WERI-Rb-1 (cell line): ENCODE data around the gene CTSZ.

Experiments used
- DNase-seq: peaks from one replicate; pipeline ENCODE4 v3.0.0-alpha.2; 2020
- H3K27ac ChIP-seq: fragments of 250-450 bp; sonication (Bioruptor Pico); 2 replicates; pipeline ENCODE4 v1.5.1; 2020; ENCODE audit warnings: mild to moderate bottlenecking, moderate library complexity
- H3K27me3 ChIP-seq: fragments of 250-450 bp; sonication (Bioruptor Pico); 2 replicates; pipeline ENCODE4 v1.5.1; 2021; ENCODE audit warnings: mild to moderate bottlenecking, low read depth, moderate library complexity; ENCODE audit not compliant: insufficient read depth, severe bottlenecking
- H3K36me3 ChIP-seq: fragments of 250-450 bp; sonication (Bioruptor Pico); 2 replicates; pipeline ENCODE4 v1.5.1; 2020; ENCODE audit warnings: mild to moderate bottlenecking, moderate library complexity
- H3K4me3 ChIP-seq: 2 replicates; pipeline ENCODE4 v1.5.1; 2011; ENCODE audit warnings: low read depth, mild to moderate bottlenecking, control low read depth, low read length
- H3K9me3 ChIP-seq: fragments of 250-450 bp; sonication (Bioruptor Pico); 2 replicates; pipeline ENCODE4 v1.5.1; 2021; ENCODE audit warnings: mild to moderate bottlenecking, moderate library complexity; ENCODE audit not compliant: severe bottlenecking
- TF ChIP-seq, protein P1 (sequence below): IDR thresholded peaks from 2 replicates; pipeline ENCODE4 v1.5.1; 2011; ENCODE audit warnings: low read depth, mild to moderate bottlenecking, control low read depth, inconsistent platforms, low read length

Gene CTSZ

DNA sequence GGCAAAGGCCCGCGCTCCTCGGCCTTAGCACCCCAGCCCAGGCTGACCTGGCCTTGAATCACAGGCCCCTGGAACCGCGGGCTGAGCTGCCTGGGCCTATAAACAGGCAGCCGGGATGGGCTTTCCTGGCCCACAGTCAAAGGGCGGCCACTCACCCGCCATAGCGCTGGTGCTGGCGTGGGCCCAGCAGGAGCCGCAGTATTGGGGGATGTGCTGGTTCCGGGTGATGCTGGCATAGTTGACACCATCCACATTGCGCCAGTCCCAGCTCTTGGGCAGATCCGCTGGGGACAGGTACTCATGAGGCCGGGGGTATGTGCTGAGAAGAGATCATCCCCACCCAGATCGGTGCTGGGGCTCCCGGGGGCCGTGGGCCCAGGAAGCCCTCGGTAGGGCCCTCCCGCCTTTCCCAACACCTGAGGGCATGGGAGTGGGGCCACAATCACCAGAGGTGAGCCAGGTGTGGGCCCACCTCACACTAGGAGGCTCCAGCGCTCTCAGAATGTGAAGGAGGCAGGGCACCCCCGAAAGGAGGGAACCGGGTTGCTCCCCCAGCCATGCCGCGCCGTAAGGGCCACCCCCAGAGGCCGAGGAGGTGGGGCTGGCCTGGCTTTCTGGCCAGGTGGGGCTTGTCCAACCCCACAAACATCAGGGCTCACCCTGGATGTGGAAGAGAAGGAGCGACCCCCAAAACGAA lies 739 bp downstream of the CTSZ start:
- TF ChIP-seq, protein P1, sequence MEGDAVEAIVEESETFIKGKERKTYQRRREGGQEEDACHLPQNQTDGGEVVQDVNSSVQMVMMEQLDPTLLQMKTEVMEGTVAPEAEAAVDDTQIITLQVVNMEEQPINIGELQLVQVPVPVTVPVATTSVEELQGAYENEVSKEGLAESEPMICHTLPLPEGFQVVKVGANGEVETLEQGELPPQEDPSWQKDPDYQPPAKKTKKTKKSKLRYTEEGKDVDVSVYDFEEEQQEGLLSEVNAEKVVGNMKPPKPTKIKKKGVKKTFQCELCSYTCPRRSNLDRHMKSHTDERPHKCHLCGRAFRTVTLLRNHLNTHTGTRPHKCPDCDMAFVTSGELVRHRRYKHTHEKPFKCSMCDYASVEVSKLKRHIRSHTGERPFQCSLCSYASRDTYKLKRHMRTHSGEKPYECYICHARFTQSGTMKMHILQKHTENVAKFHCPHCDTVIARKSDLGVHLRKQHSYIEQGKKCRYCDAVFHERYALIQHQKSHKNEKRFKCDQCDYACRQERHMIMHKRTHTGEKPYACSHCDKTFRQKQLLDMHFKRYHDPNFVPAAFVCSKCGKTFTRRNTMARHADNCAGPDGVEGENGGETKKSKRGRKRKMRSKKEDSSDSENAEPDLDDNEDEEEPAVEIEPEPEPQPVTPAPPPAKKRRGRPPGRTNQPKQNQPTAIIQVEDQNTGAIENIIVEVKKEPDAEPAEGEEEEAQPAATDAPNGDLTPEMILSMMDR = no peak
- H3K27me3 ChIP-seq = no peaks in the 10 kb centered on the region
- no peaks in the 10 kb centered on the region for H3K36me3 ChIP-seq
- no peak for DNase-seq
- H3K4me3 ChIP-seq = no peak overlapping the region
- no peaks in the 10 kb centered on the region for H3K9me3 ChIP-seq
- no peak overlapping the region for H3K27ac ChIP-seq

DNA sequence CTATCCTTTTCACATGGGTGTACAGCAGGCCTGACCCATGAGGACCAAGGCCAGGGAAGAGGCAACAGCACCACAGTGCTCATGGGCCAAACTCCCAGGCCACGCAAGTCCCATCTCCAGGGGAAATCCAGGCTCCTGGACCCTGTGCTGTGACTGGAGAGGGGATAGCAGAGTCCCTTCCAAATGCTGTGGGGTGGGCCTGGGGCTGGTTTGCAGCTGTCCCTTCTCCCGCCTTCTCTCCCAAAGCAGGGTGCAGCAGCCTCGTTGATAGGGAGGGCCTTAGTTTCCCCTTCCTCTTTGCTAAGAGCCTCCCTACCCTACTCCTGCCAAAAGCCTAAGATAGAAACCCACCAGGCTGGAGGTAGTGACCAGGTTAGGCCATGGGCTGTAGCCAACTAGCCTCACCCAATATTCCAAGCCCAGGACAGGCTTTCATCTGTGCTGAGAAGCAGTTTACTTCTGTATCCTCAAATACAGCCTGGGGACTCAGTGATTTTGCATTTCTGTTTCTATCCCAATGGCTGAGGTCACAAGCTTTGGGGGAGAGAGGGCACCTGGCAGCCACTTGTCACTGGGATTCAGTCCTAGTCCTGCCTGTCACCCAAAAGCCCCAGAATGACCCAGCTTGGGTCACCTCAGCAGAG lies 1.4 kb downstream of the CTSZ start:
- H3K36me3 ChIP-seq = no peaks in the 10 kb centered on the region
- no peak for DNase-seq
- H3K27me3 ChIP-seq = no peaks in the 10 kb centered on the region
- no peak overlapping the region for H3K4me3 ChIP-seq
- no peaks in the 10 kb centered on the region for H3K9me3 ChIP-seq
- H3K27ac ChIP-seq = no peak overlapping the region
- TF ChIP-seq, protein P1 = no peak

GRCh38 chr20:59004763-59005522 lies 2.1 kb downstream of the CTSZ start:
- no peak for DNase-seq
- H3K4me3 ChIP-seq = no peak overlapping the region

DNA sequence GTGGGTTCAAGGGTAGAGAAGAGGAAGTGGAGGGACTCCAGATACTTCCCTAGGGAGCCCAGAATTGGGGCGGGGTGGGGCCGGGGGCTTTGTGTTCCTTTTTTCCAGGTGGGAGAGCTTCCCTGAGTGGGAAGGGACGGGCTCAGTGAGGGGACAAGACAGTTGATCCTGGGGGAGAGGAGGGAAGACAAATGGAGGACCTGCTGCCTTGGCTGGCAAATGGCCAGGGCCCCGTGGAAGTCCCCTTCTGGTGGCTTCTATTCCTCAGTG lies 2.6 kb downstream of the CTSZ start:
- no peak overlapping the region for H3K27ac ChIP-seq
- H3K36me3 ChIP-seq = no peaks in the 10 kb centered on the region
- no peak overlapping the region for H3K4me3 ChIP-seq
- no peak for DNase-seq
- TF ChIP-seq, protein P1 = no peak
- H3K9me3 ChIP-seq = no peaks in the 10 kb centered on the region
- H3K27me3 ChIP-seq = no peaks in the 10 kb centered on the region

More at GRCh38 chr20:59004763-59005522, 2.1 kb downstream of the CTSZ start:
- TF ChIP-seq, protein P1 = no peak
- no peaks in the 10 kb centered on the region for H3K27me3 ChIP-seq
- H3K27ac ChIP-seq = no peak overlapping the region
- no peaks in the 10 kb centered on the region for H3K36me3 ChIP-seq
- no peaks in the 10 kb centered on the region for H3K9me3 ChIP-seq

DNA sequence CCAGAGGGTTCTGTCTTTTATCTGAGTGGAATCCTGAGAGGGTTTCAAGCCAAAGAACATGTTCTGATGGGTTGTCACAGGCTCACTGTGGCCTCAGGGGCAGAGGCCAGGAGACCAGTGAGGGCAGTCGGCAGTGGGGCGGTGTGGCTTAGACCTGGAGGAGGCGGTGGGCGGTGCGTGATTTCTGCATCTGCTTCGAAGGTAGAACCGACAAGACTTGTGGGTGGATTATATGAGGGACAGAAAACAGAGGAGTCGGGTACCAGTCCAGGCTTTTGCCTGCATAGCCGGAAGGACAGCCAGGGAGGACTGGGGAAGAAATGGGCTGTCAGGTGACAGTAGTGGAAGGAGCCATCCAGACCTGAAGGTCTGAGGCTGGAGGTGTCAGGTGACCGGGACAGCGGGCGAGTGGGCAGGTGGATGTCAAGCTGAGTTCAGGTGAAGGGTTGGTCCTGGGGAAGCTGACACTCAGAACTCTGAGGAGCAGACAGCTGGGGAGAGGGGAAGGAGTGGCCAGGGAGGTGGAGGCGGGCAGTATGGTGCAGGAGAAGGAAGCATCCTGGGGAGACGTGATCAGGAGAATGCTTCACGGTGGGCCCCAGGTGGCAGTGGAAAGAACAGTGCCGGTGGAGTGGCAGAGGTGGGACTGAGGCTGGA lies 3.1 kb downstream of the CTSZ start:
- H3K4me3 ChIP-seq = no peak overlapping the region
- H3K9me3 ChIP-seq = no peaks in the 10 kb centered on the region
- TF ChIP-seq, protein P1 = no peak
- no peak for DNase-seq
- no peak overlapping the region for H3K27ac ChIP-seq
- H3K27me3 ChIP-seq = no peaks in the 10 kb centered on the region
- H3K36me3 ChIP-seq = no peaks in the 10 kb centered on the region
